BE2C (cell line): Measurements from ENCODE around the gene TRIM44.

Experiments
- DNase-seq: peaks from one replicate; pipeline ENCODE4 v3.0.0-alpha.2; 2020
- H3K27me3 ChIP-seq: fragments of 250-450 bp; sonication (Bioruptor Pico); 2 replicates; pipeline ENCODE4 v1.5.1; 2020; ENCODE audit warnings: mild to moderate bottlenecking
- H3K36me3 ChIP-seq: fragments of 250-450 bp; sonication (Bioruptor Pico); 2 replicates; pipeline ENCODE4 v1.5.1; 2020; ENCODE audit warnings: mild to moderate bottlenecking
- H3K4me1 ChIP-seq: fragments of 250-450 bp; sonication (Bioruptor Pico); 2 replicates; pipeline ENCODE4 v1.5.1; 2020
- H3K4me3 ChIP-seq: 2 replicates; pipeline ENCODE4 v1.5.1; 2011; ENCODE audit warnings: low read depth, low read length
- H3K9me3 ChIP-seq: fragments of 250-450 bp; sonication (Bioruptor Pico); 2 replicates; pipeline ENCODE4 v1.5.1; 2020
- CTCF ChIP-seq: IDR thresholded peaks from 2 replicates; pipeline ENCODE4 v1.5.1; 2012; ENCODE audit warnings: mild to moderate bottlenecking, low read depth, low read length

TRIM44 gene

GRCh38 chr11:35839368-35840161, 177.0 kb downstream of the TRIM44 start:
- Histone ChIP-seq H3K27me3 (no peaks in the 10 kb centered on the region), H3K4me3 (no peak overlapping the region), H3K4me1 (no peaks in the 10 kb centered on the region), H3K9me3 (no peaks in the 10 kb centered on the region), H3K36me3 (no peaks in the 10 kb centered on the region)
- no peak for DNase-seq
- no peak for TF ChIP-seq CTCF

GRCh38 chr11:35841733-35842132, 179.2 kb downstream of the TRIM44 start:
- H3K9me3 ChIP-seq, result no peaks in the 10 kb centered on the region
- H3K27me3 ChIP-seq, result no peaks in the 10 kb centered on the region
- no peak overlapping the region for H3K4me3 ChIP-seq
- no peak for TF ChIP-seq CTCF
- DNase-seq, result no peak
- H3K4me1 ChIP-seq, result no peaks in the 10 kb centered on the region
- no peaks in the 10 kb centered on the region for H3K36me3 ChIP-seq

GRCh38 chr11:35842958-35843357, 180.4 kb downstream of the TRIM44 start:
- H3K27me3 ChIP-seq, result no peaks in the 10 kb centered on the region
- no peak for DNase-seq
- H3K4me3 ChIP-seq, result no peak overlapping the region

GRCh38 chr11:35844579-35844978, 182.0 kb downstream of the TRIM44 start:
- DNase-seq, result no peak
- H3K9me3 ChIP-seq, result no peaks in the 10 kb centered on the region
- no peak overlapping the region for H3K4me3 ChIP-seq
- no peaks in the 10 kb centered on the region for H3K36me3 ChIP-seq
- no peaks in the 10 kb centered on the region for H3K27me3 ChIP-seq
- TF ChIP-seq CTCF, result no peak
- H3K4me1 ChIP-seq, result no peaks in the 10 kb centered on the region

More at GRCh38 chr11:35842958-35843357, 180.4 kb downstream of the TRIM44 start:
- TF ChIP-seq CTCF, result no peak
- Histone ChIP-seq H3K36me3 (no peaks in the 10 kb centered on the region), H3K4me1 (no peaks in the 10 kb centered on the region), H3K9me3 (no peaks in the 10 kb centered on the region)

GRCh38 chr11:35845860-35846259, 183.3 kb downstream of the TRIM44 start:
- TF ChIP-seq CTCF, result no peak
- Histone ChIP-seq H3K9me3 (no peaks in the 10 kb centered on the region), H3K27me3 (no peaks in the 10 kb centered on the region), H3K36me3 (no peaks in the 10 kb centered on the region), H3K4me3 (no peak overlapping the region), H3K4me1 (no peaks in the 10 kb centered on the region)
- no peak for DNase-seq

GRCh38 chr11:35846874-35847273, 184.3 kb downstream of the TRIM44 start:
- no peak for DNase-seq
- no peak for TF ChIP-seq CTCF
- H3K36me3 ChIP-seq, result no peaks in the 10 kb centered on the region
- H3K27me3 ChIP-seq, result no peaks in the 10 kb centered on the region
- H3K4me3 ChIP-seq, result no peak overlapping the region
- H3K4me1 ChIP-seq, result no peaks in the 10 kb centered on the region
- no peaks in the 10 kb centered on the region for H3K9me3 ChIP-seq
